Stimulated activated CD8-positive, alpha-beta memory T cell treated with anti-CD3 and anti-CD28 coated beads, Interleukin-12 subunit alpha, Interleukin-12 subunit beta, amount 100 ng/mL, for 24 hours (primary cell): ENCODE measurements around the gene APBA2.
"Not testable (repeated sequence)": the region's sequence is repeated elsewhere in the genome, so short reads cannot be mapped to it uniquely, and the experiment has no call there.

Experiments used
- DNase-seq: peaks from one replicate; pipeline ENCODE4 v3.0.0-alpha.2; 2020; ENCODE audit errors: extremely low read depth

APBA2 gene

GRCh38 chr15:29035336-29036285 lies 149.8 kb downstream of the APBA2 start:
- no peak for DNase-seq

GRCh38 chr15:29037997-29038705 lies 152.4 kb downstream of the APBA2 start:
- no peak for DNase-seq

GRCh38 chr15:29039466-29040369 lies 153.9 kb downstream of the APBA2 start:
- no peak for DNase-seq

- no peak for DNase-seq
Observed at GRCh38 chr15:29040370-29040751, 154.6 kb downstream of the APBA2 start.

- DNase-seq, result no peak
Observed at GRCh38 chr15:29043736-29044502, 158.1 kb downstream of the APBA2 start.

GRCh38 chr15:29044503-29044901 lies 158.7 kb downstream of the APBA2 start:
- DNase-seq, result no peak

- not testable (repeated sequence) for DNase-seq
Observed at GRCh38 chr15:29045161-29045560, 159.4 kb downstream of the APBA2 start.

- no peak for DNase-seq
Observed at GRCh38 chr15:29045717-29046116, 159.9 kb downstream of the APBA2 start.

GRCh38 chr15:29046281-29046810 lies 160.6 kb downstream of the APBA2 start:
- no peak for DNase-seq

- DNase-seq, result no peak
Observed at GRCh38 chr15:29046977-29047376, 161.2 kb downstream of the APBA2 start.

GRCh38 chr15:29048011-29048410 lies 162.2 kb downstream of the APBA2 start:
- no peak for DNase-seq

- no peak for DNase-seq
Observed at GRCh38 chr15:29050870-29051269, 165.1 kb downstream of the APBA2 start.

GRCh38 chr15:29051422-29051821 lies 165.6 kb downstream of the APBA2 start:
- DNase-seq, result no peak

GRCh38 chr15:29053006-29053405 lies 167.2 kb downstream of the APBA2 start:
- no peak for DNase-seq

- no peak for DNase-seq
Observed at GRCh38 chr15:29053661-29054131, 167.9 kb downstream of the APBA2 start.

- no peak for DNase-seq
Observed at GRCh38 chr15:29054171-29055045, 168.6 kb downstream of the APBA2 start.

- DNase-seq, result no peak
Observed at GRCh38 chr15:29055876-29056275, 170.1 kb downstream of the APBA2 start.

- DNase-seq, result no peak
Observed at GRCh38 chr15:29056839-29057450, 171.2 kb downstream of the APBA2 start.

GRCh38 chr15:29057856-29058255 lies 172.1 kb downstream of the APBA2 start:
- no peak for DNase-seq
